HepG2 (cell line): ENCODE measurements around the gene VAC14. TPM values are rescaled to one million over a fixed set of nuclear protein-coding genes. Genes with fewer than 3 reads are reported as not detected.

Experiments
- ATAC-seq: fragments of 200-7000 bp; cut with Tn5 transposase; 3 replicates; pipeline ENCODE4 v1.9.1; 2020; ENCODE audit warnings: mild to moderate bottlenecking, moderate library complexity
- BruUV-seq: library from RNA; stranded (reverse); fragments of 400-500 nt; replicated peaks from 2 replicates; lab custom pipeline; 2021; lab: Mats Ljungman, UMichigan
- CTCF ChIA-PET: fragments of 300-600 bp; formaldehyde crosslinking; extraction: SDS; loops from one replicate; lab custom pipeline; 2021; ENCODE audit warnings: low total read pairs, inconsistent platforms, low intra/inter-chr PET ratio; lab: Yijun Ruan, JAX
- POLR2A ChIA-PET: fragments of 350-600 bp; sonication (Branson Sonifier 250); formaldehyde crosslinking; loops from one replicate; lab custom pipeline; 2020; ENCODE audit warnings: antibody characterized with exemption, inconsistent platforms; lab: Yijun Ruan, JAX
- DNase-seq: peaks from one replicate; pipeline ENCODE4 v3.0.0-alpha.2; 2015; ENCODE audit warnings: low spot score
- FAIRE-seq: peaks from 3 replicates; lab custom pipeline; 2011; peaks lifted over from hg19 to GRCh38; lab: Jason Lieb, UNC
- H2AFZ ChIP-seq: one replicate; pipeline ENCODE4 v1.6.1; 2011; ENCODE audit warnings: low read length, inconsistent platforms
- H3K27ac ChIP-seq: fragments of 300-600 bp; 3 replicates; pipeline ENCODE4 v1.8.0; 2011; ENCODE audit warnings: mixed run types, mild to moderate bottlenecking, mixed read lengths, low read length, inconsistent platforms; ENCODE audit not compliant: insufficient read depth; ENCODE audit errors: extremely low read length
- H3K27me3 ChIP-seq, 2 experiments: fragments of 200-600 bp in 1 of 2; 2 replicates in 1 of 2; 3 replicates in 1 of 2; pipeline versions ENCODE4 v1.6.0 to v1.8.0; 2011; ENCODE audit warnings: low read length in 2 of 2, mild to moderate bottlenecking in 2 of 2, moderate library complexity in 2 of 2, inconsistent platforms in 1 of 2; ENCODE audit not compliant: insufficient read depth in 2 of 2, control insufficient read depth in 1 of 2
- H3K36me3 ChIP-seq, 2 experiments: fragments of 200-600 bp in 1 of 2; replicated peaks in 1 of 2; 2 replicates in 1 of 2; 3 replicates in 1 of 2; pipeline versions ENCODE4 v1.5.1 to v1.8.0; 2011; ENCODE audit warnings: low read length in 2 of 2, inconsistent platforms in 1 of 2; ENCODE audit not compliant: insufficient read depth in 2 of 2, control insufficient read depth in 1 of 2
- H3K4me1 ChIP-seq: 2 replicates; pipeline ENCODE4 v1.5.1; 2012; ENCODE audit warnings: low read length, inconsistent platforms; ENCODE audit not compliant: insufficient read depth
- H3K4me2 ChIP-seq: 2 replicates; pipeline ENCODE4 v1.6.0; 2011; ENCODE audit warnings: low read depth, low read length, inconsistent platforms
- H3K4me3 ChIP-seq, 3 experiments: fragments of 200-600 bp in 1 of 3; sonication (generic), shearing (Covaris generic) in 1 of 3; replicated peaks in 1 of 3; 2 replicates each; pipeline ENCODE4 v1.5.1; 2011 to 2016; ENCODE audit warnings: low read length in 3 of 3, inconsistent platforms in 2 of 3, low read depth in 2 of 3, mild to moderate bottlenecking in 2 of 3, control low read depth in 1 of 3, mixed read lengths in 1 of 3; ENCODE audit not compliant: insufficient read depth in 1 of 3
- H3K79me2 ChIP-seq: one replicate; pipeline ENCODE4 v1.6.1; 2011; ENCODE audit warnings: low read length, inconsistent platforms; ENCODE audit not compliant: insufficient read depth
- H3K9ac ChIP-seq: 2 replicates; pipeline ENCODE4 v1.6.0; 2011; ENCODE audit warnings: mild to moderate bottlenecking, low read depth, low read length, inconsistent platforms; ENCODE audit not compliant: insufficient read depth
- H3K9me3 ChIP-seq: 2 replicates; pipeline ENCODE4 v1.5.1; 2012; ENCODE audit warnings: mild to moderate bottlenecking, low read length
- H4K20me1 ChIP-seq: 2 replicates; pipeline ENCODE4 v1.6.0; 2011; ENCODE audit warnings: inconsistent platforms, mild to moderate bottlenecking, low read length, moderate library complexity; ENCODE audit not compliant: insufficient read depth
- AGO1 ChIP-seq: fragments of 200-400 bp; formaldehyde crosslinking; IDR thresholded peaks from 2 replicates; pipeline ENCODE4 v1.6.1; 2017; ENCODE audit warnings: mild to moderate bottlenecking, low read depth, low read length, moderate library complexity; ENCODE audit not compliant: poor library complexity, severe bottlenecking
- AGO2 ChIP-seq: fragments of 200-400 bp; formaldehyde crosslinking; optimal IDR thresholded peaks from 2 replicates; pipeline ENCODE3; 2017; ENCODE audit warnings: mild to moderate bottlenecking, low read depth, low read length, moderate library complexity
- EHMT2 ChIP-seq: fragments of 200-600 bp; sonication (generic); IDR thresholded peaks from 2 replicates; pipeline ENCODE4 v1.7.0; 2017; ENCODE audit warnings: antibody characterized with exemption, low read depth, low read length, borderline replicate concordance
- HNRNPL ChIP-seq: fragments of 200-400 bp; formaldehyde crosslinking; IDR thresholded peaks from 2 replicates; pipeline ENCODE4 v1.6.1; 2017; ENCODE audit warnings: mild to moderate bottlenecking, low read depth, low read length
- HOXA5 ChIP-seq: sonication (generic); formaldehyde crosslinking; IDR thresholded peaks from 2 replicates; pipeline ENCODE4 v1.4.0; 2020; ENCODE audit warnings: missing genetic modification reagents
- KDM2A ChIP-seq: sonication (generic); formaldehyde crosslinking; IDR thresholded peaks from 2 replicates; pipeline ENCODE4 v1.4.0; 2020; ENCODE audit warnings: low read depth, missing genetic modification reagents, borderline replicate concordance
- NONO ChIP-seq, 2 experiments: fragments of 450-650 bp in 1 of 2; sonication (generic) in 1 of 2; formaldehyde crosslinking in 1 of 2; IDR thresholded peaks in 1 of 2; conservative IDR thresholded peaks in 1 of 2; 2 replicates each; pipeline versions ENCODE4 v1.6.1 to v1.8.0; 2017 to 2022; ENCODE audit warnings: mild to moderate bottlenecking in 1 of 2, missing genetic modification reagents in 1 of 2, moderate library complexity in 1 of 2
- PAF1 ChIP-seq: IDR thresholded peaks from 2 replicates; pipeline ENCODE4 v1.6.1; 2016; ENCODE audit warnings: missing genetic modification reagents, missing compliant biosample characterization
- POLR2A ChIP-seq, 2 experiments: IDR thresholded peaks; 2 replicates each; pipeline ENCODE4 v1.6.1; 2011; ENCODE audit warnings: low read depth in 2 of 2, low read length in 2 of 2, mild to moderate bottlenecking in 1 of 2, moderate library complexity in 1 of 2; ENCODE audit not compliant: insufficient read depth in 1 of 2
- PRMT3 ChIP-seq: sonication (generic); formaldehyde crosslinking; IDR thresholded peaks from 2 replicates; pipeline ENCODE4 v1.8.1; 2022; ENCODE audit warnings: low read depth, mild to moderate bottlenecking, moderate library complexity, missing genetic modification reagents, borderline replicate concordance
- RBFOX2 ChIP-seq: fragments of 200-400 bp; formaldehyde crosslinking; IDR thresholded peaks from 2 replicates; pipeline ENCODE4 v1.6.1; 2017; ENCODE audit warnings: low read depth, mild to moderate bottlenecking, low read length
- SUZ12 ChIP-seq: fragments of 150-350 bp; IDR thresholded peaks from 2 replicates; pipeline ENCODE4 v1.6.1; 2014; ENCODE audit warnings: low read depth, low read length
- U2AF2 ChIP-seq: fragments of 200-400 bp; formaldehyde crosslinking; IDR thresholded peaks from 2 replicates; pipeline ENCODE4 v1.6.1; 2017; ENCODE audit warnings: low read depth, mild to moderate bottlenecking, low read length
- ZNF317 ChIP-seq: sonication (generic); formaldehyde crosslinking; IDR thresholded peaks from 2 replicates; pipeline ENCODE4 v1.5.0; 2020; ENCODE audit warnings: mild to moderate bottlenecking, missing genetic modification reagents
- ZNF563 ChIP-seq: sonication (generic); formaldehyde crosslinking; IDR thresholded peaks from 2 replicates; pipeline ENCODE4 v1.8.0; 2022; ENCODE audit warnings: mild to moderate bottlenecking, moderate library complexity, missing genetic modification reagents
- WGBS: methylation state at CpG from one replicate; pipeline ENCODE4 v1.1.6; 2017; ENCODE audit warnings: low lambda C conversion rate; 5-methylcytosine and 5-hydroxymethylcytosine counted together
- in situ Hi-C: cut with HindIII; loops from 2 replicates; pipeline ENCODE4 v1.10.0; 2017; ENCODE audit warnings: low pct_unique_long_range_greater_than_20kb; ENCODE audit not compliant: extremely low pct_ligation_motif_present
- intact Hi-C: fragments of 100-400 bp; cut with micrococcal nuclease; formaldehyde crosslinking; loops from one replicate; pipeline ENCODE4 v1.10.0; 2022; ENCODE audit not compliant: unreplicated experiment
- polyA plus RNA-seq, 8 experiments: library from polyadenylated mRNA; depleted of rRNA in 3 of 8; stranded (reverse) in 7 of 8; unstranded in 1 of 8; fragments of >200 nt; fragmentation: Illumina TruSeq in 4 of 8; extraction: Trizol in 4 of 8; gene quantifications; 2 replicates each; pipeline versions ENCODE4 v1.2.1 to v1.2.3, GENCODE V29; 2011 to 2016; ENCODE audit warnings: low read depth in 4 of 8, missing spikeins in 1 of 8, mixed read lengths in 1 of 8; ENCODE audit not compliant: insufficient read depth in 1 of 8
- total RNA-seq, 5 experiments: library from RNA; depleted of rRNA; stranded (reverse); fragments of >200 nt; fragmentation: Illumina TruSeq; extraction: Trizol; gene quantifications; 2 replicates each; pipeline ENCODE4 v1.2.3, GENCODE V29; 2016; ENCODE audit warnings: low read depth in 1 of 5
- TF ChIP-seq, protein P1 (sequence below): IDR thresholded peaks from 2 replicates; pipeline ENCODE4 v1.6.1; 2016; ENCODE audit warnings: missing compliant biosample characterization, missing genetic modification reagents, borderline replicate concordance
- TF ChIP-seq, protein P2 (sequence below): sonication (generic); formaldehyde crosslinking; IDR thresholded peaks from 2 replicates; pipeline ENCODE4 v1.5.0; 2020; ENCODE audit warnings: missing genetic modification reagents, mild to moderate bottlenecking, borderline replicate concordance

VAC14 gene
- total and polyA plus RNA-seq, 2 of the 13 experiments (the other 11 are each of a cell fraction or from before 2014, with no cell fraction given), result 23.5 to 24.6 TPM

DNA sequence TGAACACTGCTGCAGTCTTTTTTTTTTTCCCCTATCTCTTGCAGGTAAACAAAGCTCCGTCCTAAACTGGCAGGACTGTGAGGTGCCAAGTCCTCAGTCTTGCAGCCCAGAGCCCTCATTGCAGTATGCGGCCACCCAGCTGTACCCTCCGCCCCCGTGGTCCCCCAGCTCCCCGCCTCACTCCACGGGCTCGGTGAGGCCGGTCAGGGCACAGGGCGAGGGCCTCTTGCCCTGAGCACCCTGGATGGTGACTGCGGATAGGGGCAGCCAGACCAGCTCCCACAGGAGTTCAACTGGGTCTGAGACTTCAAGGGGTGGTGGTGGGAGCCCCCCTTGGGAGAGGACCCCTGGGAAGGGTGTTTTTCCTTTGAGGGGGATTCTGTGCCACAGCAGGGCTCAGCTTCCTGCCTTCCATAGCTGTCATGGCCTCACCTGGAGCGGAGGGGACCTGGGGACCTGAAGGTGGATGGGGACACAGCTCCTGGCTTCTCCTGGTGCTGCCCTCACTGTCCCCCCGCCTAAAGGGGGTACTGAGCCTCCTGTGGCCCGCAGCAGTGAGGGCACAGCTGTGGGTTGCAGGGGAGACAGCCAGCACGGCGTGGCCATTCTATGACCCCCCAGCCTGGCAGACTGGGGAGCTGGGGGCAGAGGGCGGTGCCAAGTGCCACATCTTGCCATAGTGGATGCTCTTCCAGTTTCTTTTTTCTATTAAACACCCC is 140.8 kb downstream of the VAC14 start:
- FAIRE-seq, result no peak
- Histone ChIP-seq H3K4me2 (no peak overlapping the region), H3K9me3 (no peaks in the 10 kb centered on the region), H3K79me2 (no peaks in the 10 kb centered on the region), H3K4me3 (no peak overlapping the region), H4K20me1 (peaks cover 14% of the 10 kb centered on the region; the same call in 1 of the 2 replicates), H3K27ac (no peak overlapping the region), H3K9ac (no peak overlapping the region), H3K27me3 (0 out of 5 replicates have a peak, but pooled peaks cover 0 to 1% of the 10 kb centered on the region in 2 experiments), H2AFZ (no peak overlapping the region), H3K4me1 (peaks cover 32% of the 10 kb centered on the region), H3K36me3 (peaks cover 15 to 23% of the 10 kb centered on the region in 2 experiments)
- intact Hi-C loops, result no loop called here
- in situ Hi-C loops, result loop anchor here (5.0 kb wide), 1 partner anchor 107 kb away; no protein-coding TSS in a partner anchor
- no peak for DNase-seq
- TF ChIP-seq NONO (IDR thresholded peaks at IDR 0.05), result no peak
- TF ChIP-seq NONO (CRISPR knock-in tag; conservative IDR thresholded peaks at IDR 0.05), result peak; percentile 12; the same call in 1 of the 2 replicates
- TF ChIP-seq AGO1, result peak; percentile 93
- no peak for TF ChIP-seq ZNF317 (CRISPR knock-in tag)
- 0 out of 2 replicates have a peak, but pooled peaks have one; percentile 33 for TF ChIP-seq HNRNPL
- TF ChIP-seq POLR2A (IDR thresholded peaks at IDR 0.05; ENCODE audit: insufficient read depth in 1 of 2, low read depth in 2 of 2, low read length in 2 of 2), result 0 out of 4 replicates have a peak, but pooled peaks of 1 of the 2 experiments have one; percentile 14
- peak; percentile 97 for TF ChIP-seq AGO2
- TF ChIP-seq SUZ12, result no peak
- peak; percentile 10; the same call in 1 of the 2 replicates for TF ChIP-seq KDM2A
- TF ChIP-seq PAF1 (CRISPR knock-in tag), result 0 out of 2 replicates have a peak, but pooled peaks have one; percentile 47
- TF ChIP-seq U2AF2, result no peak
- no peak for TF ChIP-seq HOXA5 (CRISPR knock-in tag)
- TF ChIP-seq, protein P1, sequence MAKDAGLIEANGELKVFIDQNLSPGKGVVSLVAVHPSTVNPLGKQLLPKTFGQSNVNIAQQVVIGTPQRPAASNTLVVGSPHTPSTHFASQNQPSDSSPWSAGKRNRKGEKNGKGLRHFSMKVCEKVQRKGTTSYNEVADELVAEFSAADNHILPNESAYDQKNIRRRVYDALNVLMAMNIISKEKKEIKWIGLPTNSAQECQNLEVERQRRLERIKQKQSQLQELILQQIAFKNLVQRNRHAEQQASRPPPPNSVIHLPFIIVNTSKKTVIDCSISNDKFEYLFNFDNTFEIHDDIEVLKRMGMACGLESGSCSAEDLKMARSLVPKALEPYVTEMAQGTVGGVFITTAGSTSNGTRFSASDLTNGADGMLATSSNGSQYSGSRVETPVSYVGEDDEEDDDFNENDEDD (CRISPR knock-in tag), result no peak
- TF ChIP-seq, protein P2, sequence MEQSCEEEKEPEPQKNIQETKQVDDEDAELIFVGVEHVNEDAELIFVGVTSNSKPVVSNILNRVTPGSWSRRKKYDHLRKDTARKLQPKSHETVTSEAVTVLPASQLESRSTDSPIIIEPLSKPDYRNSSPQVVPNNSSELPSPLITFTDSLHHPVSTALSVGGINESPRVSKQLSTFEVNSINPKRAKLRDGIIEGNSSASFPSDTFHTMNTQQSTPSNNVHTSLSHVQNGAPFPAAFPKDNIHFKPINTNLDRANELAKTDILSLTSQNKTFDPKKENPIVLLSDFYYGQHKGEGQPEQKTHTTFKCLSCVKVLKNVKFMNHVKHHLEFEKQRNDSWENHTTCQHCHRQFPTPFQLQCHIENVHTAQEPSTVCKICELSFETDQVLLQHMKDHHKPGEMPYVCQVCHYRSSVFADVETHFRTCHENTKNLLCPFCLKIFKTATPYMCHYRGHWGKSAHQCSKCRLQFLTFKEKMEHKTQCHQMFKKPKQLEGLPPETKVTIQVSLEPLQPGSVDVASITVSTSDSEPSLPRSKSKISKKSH (CRISPR knock-in tag), result no peak
- TF ChIP-seq RBFOX2, result peak; percentile 24; the same call in 1 of the 2 replicates
- no peak for TF ChIP-seq ZNF563 (CRISPR knock-in tag)
- no peak for TF ChIP-seq EHMT2
- TF ChIP-seq PRMT3 (CRISPR knock-in tag), result no peak
- ChIA-PET POLR2A (interaction anchor here (0.7 to 2.2 kb wide), 6 partner anchors 19 to 137 kb away, joined by 3 to 16 read pairs (median 8); partner anchors contain the start of gene COG4), CTCF (no interaction called here)
- no TSS peak for BruUV-seq
- WGBS, result 71% methylated on average over 12 of the region's 16 CpGs
- peak; percentile 20 for ATAC-seq
